A673 (cell line): ENCODE data around the gene EAF2.

ENCODE experiments used
- EZH2 ChIP-seq: fragments of 200-600 bp; sonication (generic); IDR thresholded peaks from 2 replicates; pipeline ENCODE4 v1.6.1; 2017; ENCODE audit warnings: borderline replicate concordance, low read depth, mild to moderate bottlenecking, mixed read lengths, antibody characterized with exemption, low read length; ENCODE audit not compliant: poor library complexity, severe bottlenecking
- TF ChIP-seq, protein P1 (sequence below): fragments of 300-800, 200-600 bp; sonication (generic); conservative IDR thresholded peaks from 2 replicates; pipeline ENCODE4 v1.5.1; 2017; ENCODE audit warnings: low read depth, mild to moderate bottlenecking, antibody characterized with exemption, low read length, moderate library complexity, mixed read lengths

DNA sequence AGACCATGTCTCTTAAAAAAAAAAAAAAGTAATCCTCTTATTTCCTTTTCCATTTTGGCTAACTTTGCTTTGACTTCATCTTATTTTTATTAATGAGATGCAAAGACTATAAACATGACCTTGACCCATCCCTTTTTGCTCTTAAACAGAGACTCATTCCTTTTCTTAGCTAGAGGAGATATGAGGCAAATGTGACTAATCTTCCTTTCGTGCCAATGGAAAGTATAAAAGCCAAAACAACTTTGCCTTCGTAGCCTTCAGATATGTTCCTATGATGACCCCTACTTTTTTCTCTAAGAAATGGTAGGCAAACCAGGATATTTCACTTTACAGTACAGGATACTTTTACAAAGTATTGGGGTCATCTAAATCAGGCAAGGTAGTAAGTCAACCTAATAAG lies 48.5 kb upstream of the EAF2 start:
- TF ChIP-seq, protein P1, sequence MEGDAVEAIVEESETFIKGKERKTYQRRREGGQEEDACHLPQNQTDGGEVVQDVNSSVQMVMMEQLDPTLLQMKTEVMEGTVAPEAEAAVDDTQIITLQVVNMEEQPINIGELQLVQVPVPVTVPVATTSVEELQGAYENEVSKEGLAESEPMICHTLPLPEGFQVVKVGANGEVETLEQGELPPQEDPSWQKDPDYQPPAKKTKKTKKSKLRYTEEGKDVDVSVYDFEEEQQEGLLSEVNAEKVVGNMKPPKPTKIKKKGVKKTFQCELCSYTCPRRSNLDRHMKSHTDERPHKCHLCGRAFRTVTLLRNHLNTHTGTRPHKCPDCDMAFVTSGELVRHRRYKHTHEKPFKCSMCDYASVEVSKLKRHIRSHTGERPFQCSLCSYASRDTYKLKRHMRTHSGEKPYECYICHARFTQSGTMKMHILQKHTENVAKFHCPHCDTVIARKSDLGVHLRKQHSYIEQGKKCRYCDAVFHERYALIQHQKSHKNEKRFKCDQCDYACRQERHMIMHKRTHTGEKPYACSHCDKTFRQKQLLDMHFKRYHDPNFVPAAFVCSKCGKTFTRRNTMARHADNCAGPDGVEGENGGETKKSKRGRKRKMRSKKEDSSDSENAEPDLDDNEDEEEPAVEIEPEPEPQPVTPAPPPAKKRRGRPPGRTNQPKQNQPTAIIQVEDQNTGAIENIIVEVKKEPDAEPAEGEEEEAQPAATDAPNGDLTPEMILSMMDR = no peak
- no peak for TF ChIP-seq EZH2
